Astrocyte (in vitro differentiated cells and primary cell): ENCODE results near the gene IFI16. TPM values are rescaled to one million over a fixed set of nuclear protein-coding genes. Genes with fewer than 3 reads are reported as not detected.

Experiments used
- DNase-seq: peaks from one replicate; pipeline ENCODE4 v3.0.0-alpha.2; 2010; ENCODE audit warnings: low read depth
- FAIRE-seq: peaks from 2 replicates; lab custom pipeline; 2011; peaks lifted over from hg19 to GRCh38; lab: Jason Lieb, UNC
- H2AFZ ChIP-seq: 2 replicates; pipeline ENCODE4 v1.6.0; 2012; ENCODE audit warnings: low read depth, low read length, inconsistent platforms
- H3K27ac ChIP-seq: 2 replicates; pipeline ENCODE4 v1.5.1; 2011; ENCODE audit warnings: low read depth, low read length, inconsistent platforms
- H3K27me3 ChIP-seq: 2 replicates; pipeline ENCODE4 v1.6.0; 2011; ENCODE audit warnings: low read length, inconsistent platforms; ENCODE audit not compliant: insufficient read depth
- H3K36me3 ChIP-seq: 2 replicates; pipeline ENCODE4 v1.5.1; 2011; ENCODE audit warnings: low read length, inconsistent platforms; ENCODE audit not compliant: insufficient read depth
- H3K4me1 ChIP-seq: 2 replicates; pipeline ENCODE4 v1.5.1; 2011; ENCODE audit warnings: low read length, inconsistent platforms; ENCODE audit not compliant: insufficient read depth
- H3K4me2 ChIP-seq: 2 replicates; pipeline ENCODE4 v1.6.0; 2012; ENCODE audit warnings: low read length, inconsistent platforms
- H3K4me3 ChIP-seq: 2 replicates; pipeline ENCODE4 v1.5.1; 2011; ENCODE audit warnings: low read depth, mild to moderate bottlenecking, low read length, inconsistent platforms; ENCODE audit not compliant: insufficient read depth
- H3K79me2 ChIP-seq: 2 replicates; pipeline ENCODE4 v1.6.0; 2012; ENCODE audit warnings: mild to moderate bottlenecking, low read length, inconsistent platforms; ENCODE audit not compliant: insufficient read depth
- H3K9ac ChIP-seq: 2 replicates; pipeline ENCODE4 v1.6.0; 2012; ENCODE audit warnings: mild to moderate bottlenecking, low read length, inconsistent platforms
- H3K9me3 ChIP-seq: 2 replicates; pipeline ENCODE4 v1.5.1; 2012; ENCODE audit warnings: low read depth, mild to moderate bottlenecking, low read length, inconsistent platforms; ENCODE audit not compliant: insufficient read depth
- H4K20me1 ChIP-seq: 2 replicates; pipeline ENCODE4 v1.6.0; 2012; ENCODE audit warnings: low read length, inconsistent platforms; ENCODE audit not compliant: insufficient read depth
- H3K27ac Mint-ChIP-seq: one replicate; pipeline ENCODE4 v1.8.0; 2021; ENCODE audit warnings: mild to moderate bottlenecking, mixed read lengths; ENCODE audit not compliant: unreplicated experiment
- H3K27me3 Mint-ChIP-seq: one replicate; pipeline ENCODE4 v1.8.0; 2021; ENCODE audit warnings: low read depth, mixed read lengths; ENCODE audit not compliant: unreplicated experiment
- H3K36me3 Mint-ChIP-seq: one replicate; pipeline ENCODE4 v1.8.0; 2021; ENCODE audit warnings: low read depth, mixed read lengths; ENCODE audit not compliant: unreplicated experiment
- H3K4me1 Mint-ChIP-seq: one replicate; pipeline ENCODE4 v1.8.0; 2021; ENCODE audit warnings: low read depth, mixed read lengths; ENCODE audit not compliant: unreplicated experiment
- H3K4me3 Mint-ChIP-seq: one replicate; pipeline ENCODE4 v1.8.0; 2021; ENCODE audit warnings: mild to moderate bottlenecking, moderate library complexity, mixed read lengths; ENCODE audit not compliant: unreplicated experiment
- H3K9me3 Mint-ChIP-seq: one replicate; pipeline ENCODE4 v1.8.0; 2021; ENCODE audit warnings: mild to moderate bottlenecking, mixed read lengths; ENCODE audit not compliant: unreplicated experiment
- CTCF ChIP-seq: IDR thresholded peaks from 2 replicates; pipeline ENCODE4 v1.5.1; 2011; ENCODE audit warnings: low read depth, mild to moderate bottlenecking, inconsistent platforms, low read length, moderate library complexity; ENCODE audit not compliant: insufficient read depth
- EZH2 ChIP-seq: IDR thresholded peaks from 2 replicates; pipeline ENCODE4 v1.6.1; 2012; ENCODE audit warnings: mild to moderate bottlenecking, low read length, inconsistent platforms; ENCODE audit not compliant: insufficient read depth
- total RNA-seq: library from RNA; stranded (reverse); gene quantifications from 2 replicates; pipeline ENCODE4 v1.2.1, GENCODE V29; 2021

Gene IFI16
- total RNA-seq, 1 donor from 2014 or later, result 109 TPM

DNA sequence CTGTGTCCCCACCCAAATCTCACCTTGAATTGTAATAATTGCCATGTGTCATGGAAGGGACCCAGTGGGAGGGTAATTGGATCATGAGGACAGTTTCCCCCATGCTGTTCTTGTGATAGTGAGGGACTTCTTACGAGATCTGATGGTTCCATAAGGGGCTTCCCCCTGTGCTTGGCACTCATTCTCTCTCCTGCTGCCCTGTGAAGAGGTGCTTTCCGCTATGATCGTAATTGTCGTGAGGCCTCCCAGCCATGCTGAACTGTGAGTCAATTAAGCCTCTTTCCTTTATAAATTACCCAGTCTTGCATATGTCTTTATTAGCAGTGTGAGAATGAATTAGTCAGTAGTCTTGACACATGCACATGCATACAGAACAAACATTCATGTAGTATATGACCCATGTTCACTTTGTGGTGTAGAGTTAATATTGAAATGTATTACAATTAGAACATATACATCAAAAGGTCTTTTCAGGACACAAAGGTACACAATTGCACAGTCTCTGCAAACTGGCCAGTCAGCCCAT lies 16.9 kb upstream of the IFI16 start:
- Histone ChIP-seq H3K4me1 (no peaks in the 10 kb centered on the region), H3K9ac (no peak overlapping the region), H2AFZ (no peak overlapping the region), H3K27ac (no peak overlapping the region), H3K9me3 (no peaks in the 10 kb centered on the region), H3K4me3 (no peak overlapping the region), H3K79me2 (no peaks in the 10 kb centered on the region), H3K27me3 (no peaks in the 10 kb centered on the region), H4K20me1 (no peaks in the 10 kb centered on the region), H3K4me2 (no peak overlapping the region), H3K36me3 (no peaks in the 10 kb centered on the region)
- FAIRE-seq (no peak), DNase-seq (no peak)
- no peak for TF ChIP-seq CTCF
- no peak for TF ChIP-seq EZH2
- no peaks in the 10 kb centered on the region for H3K36me3 Mint-ChIP-seq
- H3K27me3 Mint-ChIP-seq, result no peaks in the 10 kb centered on the region
- no peaks in the 10 kb centered on the region for H3K4me1 Mint-ChIP-seq
- no peaks in the 10 kb centered on the region for H3K9me3 Mint-ChIP-seq
- H3K27ac Mint-ChIP-seq, result no peak overlapping the region
- H3K4me3 Mint-ChIP-seq, result no peak overlapping the region

DNA sequence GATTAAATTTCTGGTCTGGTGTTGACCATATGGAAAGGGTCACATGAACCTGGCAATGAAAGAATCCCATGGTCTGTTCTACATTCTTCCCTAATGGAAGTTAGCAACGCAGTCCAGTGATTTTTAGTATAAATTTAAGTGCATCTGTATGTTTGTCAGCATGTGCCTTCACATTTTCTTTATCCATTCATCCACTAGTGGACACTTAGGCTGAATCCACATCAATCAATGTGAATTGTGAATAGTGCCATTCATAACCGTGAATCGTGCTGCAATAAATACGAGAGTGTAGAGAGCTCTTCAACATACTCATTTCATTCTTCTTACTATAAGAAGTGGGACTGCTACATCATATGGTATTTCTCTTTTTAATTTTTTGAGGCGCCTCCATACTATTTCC lies 12.7 kb upstream of the IFI16 start:
- Histone ChIP-seq H3K36me3 (no peaks in the 10 kb centered on the region), H3K27me3 (no peaks in the 10 kb centered on the region), H3K9me3 (no peaks in the 10 kb centered on the region), H3K27ac (no peak overlapping the region), H4K20me1 (no peaks in the 10 kb centered on the region), H3K79me2 (no peaks in the 10 kb centered on the region), H2AFZ (no peak overlapping the region), H3K4me1 (peaks cover 23% of the 10 kb centered on the region), H3K4me2 (no peak overlapping the region), H3K9ac (no peak overlapping the region), H3K4me3 (no peak overlapping the region)
- H3K27me3 Mint-ChIP-seq, result no peaks in the 10 kb centered on the region
- H3K27ac Mint-ChIP-seq, result no peak overlapping the region
- H3K4me1 Mint-ChIP-seq, result peaks cover 3% of the 10 kb centered on the region
- DNase-seq (no peak), FAIRE-seq (no peak)
- H3K9me3 Mint-ChIP-seq, result no peaks in the 10 kb centered on the region
- no peak overlapping the region for H3K4me3 Mint-ChIP-seq
- H3K36me3 Mint-ChIP-seq, result no peaks in the 10 kb centered on the region
- no peak for TF ChIP-seq EZH2
- TF ChIP-seq CTCF, result no peak

DNA sequence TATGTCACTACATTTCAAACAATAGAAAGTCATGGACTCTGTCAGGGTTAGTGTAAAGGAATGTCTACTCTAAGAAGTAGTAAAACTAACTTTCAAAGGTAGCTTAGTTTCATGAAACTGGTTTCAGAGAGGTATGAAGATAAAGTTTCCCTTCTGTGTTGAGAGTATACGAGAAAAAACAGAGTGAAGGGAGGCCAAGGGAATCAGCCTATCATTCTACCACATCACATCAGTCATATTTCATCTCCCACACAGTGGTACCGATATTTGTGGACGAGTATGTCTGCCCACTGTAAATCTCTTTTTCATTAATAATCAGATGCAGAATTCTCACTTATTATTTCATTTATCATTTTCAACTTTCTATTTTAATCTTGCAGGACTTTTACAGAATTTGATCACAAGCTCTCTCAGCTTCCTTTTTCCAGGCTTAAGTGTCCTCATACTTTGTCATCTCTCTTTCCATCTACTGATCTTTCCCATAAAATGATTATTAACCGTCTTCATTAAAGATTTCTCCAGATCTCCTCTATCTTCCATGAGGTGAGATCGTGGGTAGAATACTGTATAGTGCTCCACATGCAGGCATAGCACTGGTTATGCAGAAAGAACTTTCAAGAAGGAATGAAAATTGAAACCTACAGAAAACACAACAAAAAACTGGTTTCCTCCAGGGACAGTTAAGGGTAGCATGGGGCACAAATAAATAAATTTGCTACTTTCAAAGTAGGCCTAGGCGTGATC lies 11.5 kb upstream of the IFI16 start:
- H3K27me3 Mint-ChIP-seq, result no peaks in the 10 kb centered on the region
- H3K79me2 ChIP-seq, result no peaks in the 10 kb centered on the region
- H2AFZ ChIP-seq, result peak overlapping the region; percentile 98
- no peak for DNase-seq
- no peaks in the 10 kb centered on the region for H3K36me3 ChIP-seq
- peak overlapping the region; percentile 91 for H3K9ac ChIP-seq
- no peaks in the 10 kb centered on the region for H3K9me3 ChIP-seq
- no peaks in the 10 kb centered on the region for H3K27me3 ChIP-seq
- H3K4me2 ChIP-seq, result peak overlapping the region; percentile 95
- no peak overlapping the region for H3K27ac ChIP-seq
- FAIRE-seq, result no peak
- H3K4me3 ChIP-seq, result no peak overlapping the region
- H3K27ac Mint-ChIP-seq, result no peak overlapping the region
- peaks cover 23% of the 10 kb centered on the region for H3K4me1 ChIP-seq
- H4K20me1 ChIP-seq, result no peaks in the 10 kb centered on the region
- H3K4me3 Mint-ChIP-seq, result no peak overlapping the region
- H3K4me1 Mint-ChIP-seq, result peaks cover 3% of the 10 kb centered on the region
- H3K36me3 Mint-ChIP-seq, result no peaks in the 10 kb centered on the region
- TF ChIP-seq EZH2 (no peak), CTCF (no peak)
- H3K9me3 Mint-ChIP-seq, result no peaks in the 10 kb centered on the region
